GM21723 (cell line): ENCODE measurements around the gene COL6A3.

Experiments
- ATAC-seq: cut with Tn5 transposase; IDR thresholded peaks from one replicate; pipeline ENCODE4 v1.9.1; 2021; ENCODE audit warnings: mild to moderate bottlenecking, moderate library complexity; ENCODE audit not compliant: unreplicated experiment

COL6A3 gene

DNA sequence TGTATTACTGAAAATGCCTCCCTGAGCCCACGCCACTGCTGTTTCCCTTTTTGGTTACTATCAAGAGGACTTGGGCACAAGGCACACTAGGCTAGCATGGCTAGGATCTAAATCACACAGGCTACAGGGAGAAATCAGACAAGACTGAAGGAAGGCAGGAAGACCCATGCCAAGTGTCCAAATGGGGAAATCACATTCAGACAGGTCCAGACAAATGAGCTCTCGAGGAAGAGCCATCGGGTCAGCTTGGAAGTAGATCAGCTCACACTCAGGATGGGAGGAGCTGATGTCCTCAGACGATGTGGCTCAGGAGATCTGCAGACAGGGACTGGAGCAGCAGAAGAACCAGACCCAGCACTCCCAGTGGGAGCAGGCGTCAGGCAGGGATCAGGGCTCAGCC lies 113.2 kb downstream of the COL6A3 start:
- ATAC-seq: no peak

DNA sequence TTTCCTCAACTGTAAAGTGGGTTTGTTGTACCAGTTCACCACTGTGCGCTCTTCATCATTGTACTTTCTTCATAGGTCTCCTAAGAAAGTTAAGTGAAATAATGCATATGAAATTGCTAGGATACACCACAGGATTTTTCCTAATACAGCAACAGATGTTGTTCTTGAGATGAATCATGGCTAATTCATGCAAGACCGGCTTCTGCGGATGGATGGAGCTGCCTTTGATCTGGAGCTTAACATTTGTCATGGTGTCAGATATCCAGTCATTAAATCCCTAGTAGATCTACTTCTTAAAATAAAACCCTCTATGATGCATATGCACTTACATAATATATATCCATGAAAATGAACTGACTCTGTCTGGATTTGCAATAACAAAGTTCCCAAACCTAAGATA lies 114.1 kb downstream of the COL6A3 start:
- no peak for ATAC-seq

DNA sequence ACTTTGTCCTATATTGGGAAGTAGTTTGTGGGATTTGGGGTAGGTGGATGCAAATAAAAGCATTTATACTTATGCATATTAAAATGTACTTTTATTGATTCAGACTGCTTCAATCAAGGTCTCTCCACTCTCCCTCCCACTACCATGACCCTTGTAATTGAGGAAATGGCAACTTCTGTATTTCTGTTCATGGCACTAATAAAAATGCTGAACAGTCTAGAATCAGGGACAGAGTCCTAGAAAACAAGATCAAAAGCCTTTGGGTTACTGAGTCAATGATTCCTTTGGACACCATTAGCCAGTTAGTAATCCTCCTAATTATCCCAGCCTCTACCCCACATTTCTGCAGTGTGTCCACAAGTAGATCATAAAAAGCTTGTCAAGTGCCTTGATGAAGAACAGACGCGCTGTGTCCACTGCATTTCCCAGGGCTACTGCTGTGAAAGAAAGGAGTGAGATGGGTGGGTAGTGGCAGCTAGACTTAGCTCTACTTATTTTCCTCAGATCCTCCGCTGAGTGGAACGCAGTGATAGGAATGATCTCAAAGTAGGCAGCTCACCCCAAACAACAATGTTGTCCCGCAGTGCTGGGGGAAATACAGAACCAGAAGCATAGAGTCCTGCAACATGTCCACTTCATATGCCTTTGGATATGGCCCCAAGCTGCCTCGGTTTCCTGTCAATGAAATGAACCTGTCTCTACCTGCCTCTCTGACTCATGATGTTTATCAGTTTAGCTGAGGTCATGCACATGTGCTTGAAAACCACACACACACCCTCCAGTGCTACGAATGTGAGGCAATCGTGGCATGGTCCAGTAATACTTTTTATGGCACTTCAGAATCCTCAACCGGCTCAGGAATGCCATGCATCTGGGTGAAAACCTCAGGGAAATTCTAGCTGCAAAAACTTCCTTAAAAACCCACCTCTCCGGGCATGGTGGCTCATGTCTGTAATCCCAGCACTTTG lies 115.5 kb downstream of the COL6A3 start:
- ATAC-seq: no peak

DNA sequence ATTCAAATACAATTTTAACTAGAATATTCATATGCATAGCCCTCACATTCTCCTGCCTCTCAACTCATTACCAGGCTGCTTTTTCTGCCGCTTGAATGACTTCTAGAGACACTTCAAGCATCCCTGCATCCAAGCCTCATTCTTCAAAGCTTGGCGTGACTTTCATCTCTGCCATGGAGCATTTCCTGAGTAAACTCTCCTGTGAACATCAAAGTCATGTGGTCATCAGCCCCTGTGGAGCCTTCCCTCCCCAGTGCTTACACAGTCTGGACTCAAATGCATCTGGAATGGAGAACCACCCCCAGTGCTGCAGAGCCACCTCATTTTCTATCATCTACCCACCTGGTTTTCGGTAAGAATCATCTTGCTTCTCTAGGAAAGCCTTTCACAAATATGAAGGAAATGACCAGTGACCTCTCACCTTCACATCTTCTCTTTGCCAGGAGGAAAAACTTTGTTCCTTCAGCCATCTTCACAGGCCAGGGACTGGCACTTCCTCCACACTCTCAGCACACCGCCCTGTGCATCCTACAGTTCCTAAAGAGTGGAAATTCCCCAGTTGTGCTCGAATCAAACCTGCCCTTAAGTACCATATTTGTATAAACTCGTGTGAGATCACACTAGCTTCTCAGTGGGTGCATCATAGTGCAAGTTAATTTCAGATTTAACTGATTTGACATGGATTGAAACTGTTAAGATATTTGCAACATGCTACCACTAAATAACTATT lies 116.4 kb downstream of the COL6A3 start:
- ATAC-seq: no peak

DNA sequence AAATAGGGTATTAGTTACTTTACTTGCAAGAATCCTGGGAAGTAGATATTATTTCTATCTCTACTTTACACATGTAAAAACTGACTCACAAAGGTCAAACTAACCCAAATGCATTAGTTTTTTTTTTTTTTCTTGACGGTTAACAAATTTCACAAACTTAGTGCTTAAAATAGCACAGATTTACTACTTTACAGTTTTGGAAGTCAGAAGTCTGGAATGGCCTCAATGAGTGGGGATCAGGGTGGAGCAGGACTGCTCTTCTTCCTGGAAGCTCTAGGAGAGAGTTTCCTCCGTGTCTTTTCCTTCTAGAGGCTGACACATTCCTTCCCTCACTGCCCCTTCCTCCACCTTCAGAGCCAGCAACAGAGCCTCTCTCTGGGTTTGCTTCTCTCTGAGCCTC lies 117.2 kb downstream of the COL6A3 start:
- no peak for ATAC-seq

DNA sequence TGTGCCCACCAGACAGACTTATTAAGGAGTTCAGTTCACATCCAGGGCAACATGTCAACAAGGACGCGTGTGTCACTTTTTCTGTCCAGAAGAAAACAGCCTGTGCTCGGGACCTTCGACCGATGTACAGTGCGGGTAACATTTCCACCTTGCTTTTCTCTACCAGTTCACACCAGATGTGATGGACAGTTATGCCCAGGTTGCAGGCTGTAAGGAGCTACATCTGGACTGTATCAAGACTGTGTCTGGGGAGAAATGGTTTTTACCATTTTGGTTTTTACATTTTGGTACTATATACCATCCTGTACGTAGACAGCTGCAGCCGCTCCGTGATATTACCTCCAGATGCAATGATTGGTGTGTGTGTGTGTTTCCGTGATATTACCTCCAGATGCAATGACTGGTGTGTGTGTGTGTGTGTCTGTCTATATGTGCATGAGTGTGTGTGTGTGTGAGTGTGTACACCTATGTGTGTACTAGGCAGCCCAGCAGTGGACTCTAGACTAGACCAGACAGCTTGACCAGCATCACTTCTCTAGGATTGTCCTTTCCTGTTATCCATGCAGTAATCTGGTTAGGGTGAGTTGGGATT lies 118.0 kb downstream of the COL6A3 start:
- no peak for ATAC-seq

DNA sequence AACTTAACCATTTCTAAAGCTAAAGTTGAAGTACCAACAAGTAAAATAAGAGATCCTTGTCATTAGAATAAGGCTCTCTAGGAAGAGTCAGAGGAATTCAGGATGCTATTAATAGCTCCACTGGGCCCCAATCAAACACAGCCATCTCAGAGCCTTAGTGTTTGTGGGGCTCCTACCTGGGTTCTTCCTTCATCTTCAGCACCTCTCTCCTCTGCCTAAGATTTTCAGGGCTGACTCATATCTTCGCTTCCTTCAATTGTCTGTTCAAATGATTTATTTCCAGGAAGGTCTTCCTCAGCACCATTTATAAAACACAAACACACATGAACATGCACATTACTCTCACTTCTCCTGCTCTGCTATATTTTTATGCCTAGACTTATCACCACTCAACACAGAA lies 119.5 kb downstream of the COL6A3 start:
- ATAC-seq: no peak

DNA sequence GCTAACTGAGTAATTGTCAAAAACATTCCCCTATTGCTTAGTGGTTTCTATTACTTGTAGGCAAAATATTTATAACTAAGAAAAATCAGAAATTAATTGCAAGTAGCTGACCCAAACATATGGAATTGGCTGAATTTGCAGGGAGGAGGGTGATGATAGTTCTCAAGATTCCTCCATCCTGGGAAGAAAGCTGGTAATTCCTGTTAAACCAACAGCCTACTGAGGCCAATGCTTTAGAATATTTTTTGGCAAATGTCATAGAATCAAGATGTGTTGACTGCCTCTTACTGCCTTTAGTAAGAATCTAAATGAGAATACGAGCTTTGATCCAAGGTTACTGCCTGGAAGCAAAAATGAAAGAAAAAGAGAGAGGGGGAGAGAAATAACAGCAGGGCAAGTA lies 120.0 kb downstream of the COL6A3 start:
- ATAC-seq: no peak

DNA sequence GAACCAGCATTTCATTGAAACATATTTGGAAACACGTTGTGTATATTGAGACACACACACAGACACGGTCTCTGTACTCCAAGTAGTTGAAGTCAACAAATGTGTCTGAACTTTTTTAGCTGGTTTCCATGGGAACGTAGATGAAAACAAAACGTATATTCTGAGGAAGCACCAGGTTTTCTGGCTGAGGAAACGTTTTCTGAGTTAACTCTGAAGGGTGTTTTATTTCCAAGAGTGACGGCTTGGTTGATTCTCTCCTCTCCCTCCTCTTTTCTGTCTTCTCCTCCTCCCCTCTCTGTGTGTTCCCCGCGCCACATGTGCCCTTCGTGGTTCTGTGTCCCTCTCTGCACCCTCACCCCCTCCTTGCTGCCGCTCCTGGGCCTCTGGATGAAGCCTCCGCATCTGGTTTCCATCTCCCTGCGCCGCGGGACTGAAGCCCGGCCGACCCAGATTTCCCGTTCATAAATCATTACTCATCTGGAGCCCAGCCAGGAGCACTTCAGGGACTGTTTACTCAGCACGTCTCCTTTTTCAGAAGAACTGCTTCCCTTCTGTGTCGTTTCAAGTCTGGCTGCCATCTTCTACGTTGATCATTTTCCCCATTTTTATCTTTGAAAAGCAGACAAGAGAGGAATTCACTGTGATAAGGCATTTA lies 122.7 kb downstream of the COL6A3 start:
- no peak for ATAC-seq

DNA sequence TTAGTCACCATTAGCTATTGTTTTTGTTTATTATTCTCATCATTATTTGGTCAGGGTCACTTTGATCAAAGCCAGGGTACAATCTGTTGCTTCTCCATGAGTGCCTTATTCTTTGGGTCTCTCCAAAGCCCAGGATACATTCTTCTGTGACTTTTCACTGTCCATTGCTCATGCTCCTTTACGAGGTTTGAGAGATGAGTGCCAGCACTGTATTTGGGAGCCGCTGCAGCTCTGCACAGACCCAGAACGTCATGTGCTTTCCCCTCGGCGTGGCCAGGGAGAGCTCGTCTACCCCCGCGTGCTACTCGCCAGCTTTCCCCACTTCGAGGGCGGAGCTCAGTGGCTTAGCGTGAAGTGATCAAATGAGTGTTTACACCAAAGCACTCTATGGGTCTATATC lies 123.7 kb downstream of the COL6A3 start:
- no peak for ATAC-seq

DNA sequence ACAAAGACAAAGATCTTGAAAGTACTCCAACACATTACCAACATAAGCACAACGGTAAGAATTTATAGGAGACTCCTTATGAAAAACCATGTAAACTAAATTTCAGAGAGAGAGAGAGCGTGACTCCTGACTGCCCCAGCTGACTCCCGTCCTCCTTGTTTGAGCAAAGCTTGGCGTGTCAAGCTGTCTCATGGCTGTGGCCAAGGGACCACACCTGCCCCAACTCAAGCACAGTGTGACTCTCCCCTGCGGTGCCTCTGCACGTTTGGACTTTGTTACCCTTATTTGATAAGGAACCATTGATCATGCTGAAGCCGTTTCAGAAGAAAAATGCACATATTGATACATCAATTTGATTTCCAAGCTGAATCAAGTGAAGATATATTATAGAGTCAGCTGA lies 124.8 kb downstream of the COL6A3 start:
- ATAC-seq: no peak

DNA sequence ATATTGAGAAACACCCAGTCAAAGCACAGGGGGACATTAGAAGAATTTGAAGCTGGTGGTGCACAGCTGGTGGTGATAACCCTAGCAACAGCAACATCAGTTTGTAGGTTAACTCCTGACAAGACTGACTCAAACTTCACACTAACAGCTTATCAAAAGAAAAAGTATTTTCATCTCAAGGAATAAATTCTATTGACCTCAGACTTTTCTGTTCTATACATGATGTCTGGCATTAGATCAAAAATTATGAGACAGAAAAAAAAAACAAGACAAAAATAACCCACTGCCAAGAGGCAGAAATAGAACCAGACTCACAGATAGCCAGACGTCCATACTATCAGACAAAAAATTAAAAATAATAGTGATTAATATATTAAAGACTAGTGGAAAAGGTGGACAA lies 126.1 kb downstream of the COL6A3 start:
- no peak for ATAC-seq

DNA sequence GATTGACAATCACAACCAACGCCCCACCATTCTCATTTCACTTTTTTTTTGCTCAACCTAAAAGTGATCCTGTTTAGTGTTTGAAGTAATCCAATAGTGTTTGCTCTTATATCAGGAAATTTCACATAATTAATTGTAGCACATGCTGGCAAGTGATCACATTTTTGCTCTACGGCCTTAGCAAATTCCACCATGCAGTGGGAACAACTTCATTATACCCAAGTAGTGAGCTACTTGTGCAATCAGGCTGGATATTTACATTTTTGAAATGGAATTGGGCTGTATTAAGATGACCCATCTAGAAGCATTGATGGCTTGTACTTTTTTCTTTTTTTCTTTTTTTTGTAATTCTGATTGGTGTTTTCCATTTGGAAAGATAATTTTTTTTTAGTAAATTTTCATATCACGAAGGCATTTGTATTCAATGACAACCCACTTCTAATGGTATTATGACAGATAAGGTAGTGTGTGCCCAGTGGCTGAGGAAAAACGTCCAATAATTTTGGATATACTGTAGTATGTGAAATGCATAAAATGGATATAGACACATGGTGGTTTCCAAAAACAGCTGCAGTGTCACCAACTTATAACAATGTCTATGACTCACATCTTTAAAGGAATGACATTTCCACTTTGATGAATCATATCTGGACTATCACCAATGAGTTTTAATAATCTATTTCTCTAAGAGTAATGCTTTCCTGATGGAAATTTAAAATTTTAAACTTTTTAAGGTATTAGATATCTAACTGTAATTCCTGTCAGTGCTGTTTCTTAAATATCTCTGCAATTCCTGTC lies 130.6 kb downstream of the COL6A3 start:
- ATAC-seq: no peak

DNA sequence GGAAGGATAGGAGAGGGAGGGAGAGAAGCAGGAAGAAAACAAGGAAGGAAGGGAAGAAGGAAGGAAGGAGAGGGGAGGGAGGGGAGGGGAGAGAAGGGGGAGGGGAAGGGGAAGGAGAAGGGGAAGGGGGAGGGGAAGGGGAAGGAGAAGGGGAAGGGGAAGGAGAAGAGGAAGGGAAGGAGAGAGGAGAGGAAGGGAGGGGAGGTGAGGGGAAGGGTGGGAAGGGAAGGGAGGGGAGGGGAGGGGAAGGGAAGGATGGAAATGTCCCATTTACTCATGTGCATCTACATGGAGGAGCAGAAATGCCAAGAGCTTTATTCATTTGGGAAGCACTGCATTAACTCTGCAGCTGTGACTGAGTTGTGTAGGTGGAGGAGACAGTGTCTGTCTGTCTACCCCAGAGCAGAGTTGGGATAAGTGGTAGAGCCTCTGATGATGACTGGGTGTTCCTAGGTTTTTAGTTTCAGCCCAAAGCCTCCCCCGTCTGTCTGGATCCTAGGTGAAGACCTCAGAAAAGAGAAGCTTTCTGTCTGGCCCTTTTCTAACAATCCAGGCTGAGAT lies 131.3 kb downstream of the COL6A3 start:
- ATAC-seq: no peak

DNA sequence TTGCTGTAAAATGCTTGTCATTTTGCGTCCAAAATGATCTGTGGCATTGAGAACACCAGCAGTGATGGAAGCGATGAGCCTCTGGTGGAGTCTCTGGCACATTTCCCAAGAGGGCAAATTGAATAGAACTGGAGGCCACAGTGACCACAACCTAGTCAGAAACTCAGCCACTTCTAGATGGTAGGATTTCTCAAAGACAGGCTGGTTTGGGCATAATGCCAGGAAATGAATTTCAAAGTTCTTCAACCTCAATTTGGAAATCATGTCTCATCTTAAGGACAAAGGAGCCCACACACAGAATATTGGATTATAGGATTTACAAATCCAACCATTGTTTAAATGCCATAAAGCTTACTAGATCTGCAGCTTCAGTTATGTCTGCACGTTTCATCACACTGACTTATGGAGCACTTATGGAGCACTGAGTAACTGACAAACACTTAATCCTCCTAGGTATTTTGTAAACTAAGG lies 132.1 kb downstream of the COL6A3 start:
- ATAC-seq: no peak

DNA sequence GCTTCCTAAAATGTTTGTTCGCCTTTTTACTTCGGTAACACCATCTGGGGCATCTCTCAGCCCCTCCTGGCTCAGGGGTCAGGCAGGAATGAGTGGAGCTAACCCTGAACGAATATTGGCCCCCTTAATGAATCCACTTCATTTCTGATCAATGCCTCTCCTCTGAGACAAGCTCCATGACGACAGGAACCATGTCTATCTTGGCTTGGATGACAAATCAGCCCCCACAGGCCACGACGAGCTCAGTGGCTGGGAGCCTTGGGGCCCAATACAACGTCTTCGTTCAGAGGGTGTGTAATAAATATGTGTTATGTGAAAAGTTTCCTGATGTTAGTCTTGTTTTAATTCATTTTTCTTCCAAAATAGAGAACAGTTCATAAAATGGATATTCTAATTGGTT lies 133.0 kb downstream of the COL6A3 start:
- no peak for ATAC-seq

DNA sequence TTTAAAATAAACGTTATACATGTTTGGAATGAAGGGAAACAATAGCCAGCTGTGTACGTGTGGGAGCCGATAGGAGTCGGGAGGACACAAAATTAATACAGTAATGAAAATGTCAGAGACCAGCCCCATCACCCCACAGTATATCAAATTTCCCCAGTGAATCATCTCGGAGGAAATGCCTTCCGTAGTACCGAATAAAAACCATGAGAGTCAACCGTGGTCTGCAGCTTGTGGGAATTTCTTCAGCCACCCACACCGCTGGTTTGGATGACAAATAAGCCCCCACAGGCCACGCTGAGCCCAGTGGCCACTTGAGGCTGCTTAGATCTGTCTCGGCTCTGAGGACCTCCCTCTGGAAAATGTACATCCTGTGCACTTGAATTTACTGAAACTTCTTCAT lies 133.7 kb downstream of the COL6A3 start:
- ATAC-seq: no peak

DNA sequence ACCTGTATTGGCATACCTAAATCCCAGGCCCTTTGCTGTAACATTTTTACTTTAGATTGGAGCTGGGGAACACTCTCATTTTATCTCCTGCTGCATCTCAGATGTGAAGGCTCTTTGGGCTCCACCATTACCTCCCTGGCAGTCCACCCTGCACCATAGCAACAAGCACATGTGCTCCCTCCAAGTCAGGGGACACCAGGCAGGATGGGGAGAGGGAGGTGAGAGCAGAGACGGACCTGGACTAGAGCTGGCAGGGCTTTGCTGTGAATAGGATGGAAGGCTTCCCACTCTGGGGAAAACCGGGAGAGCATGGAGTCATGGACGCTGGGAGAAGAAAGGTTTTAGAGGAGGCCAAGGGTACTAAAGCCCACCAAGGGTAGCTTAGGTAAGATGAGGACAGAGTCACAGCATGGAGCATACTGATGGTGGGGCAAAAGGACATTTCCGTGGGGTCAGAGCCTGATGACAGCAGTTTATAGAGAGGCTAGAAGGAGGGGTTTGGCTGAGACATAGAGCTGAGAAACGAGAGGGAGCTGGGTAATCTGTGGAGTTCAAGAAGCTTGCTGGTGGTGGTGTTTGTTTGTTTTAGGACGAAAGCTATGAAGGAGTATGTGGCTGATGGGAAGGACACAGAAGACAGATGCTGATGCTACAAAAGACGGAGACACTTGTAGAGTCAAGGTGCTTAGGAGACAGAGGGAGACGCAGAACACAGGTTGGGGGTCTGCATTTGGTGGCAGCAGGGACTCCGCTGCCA lies 134.8 kb downstream of the COL6A3 start:
- ATAC-seq: no peak

DNA sequence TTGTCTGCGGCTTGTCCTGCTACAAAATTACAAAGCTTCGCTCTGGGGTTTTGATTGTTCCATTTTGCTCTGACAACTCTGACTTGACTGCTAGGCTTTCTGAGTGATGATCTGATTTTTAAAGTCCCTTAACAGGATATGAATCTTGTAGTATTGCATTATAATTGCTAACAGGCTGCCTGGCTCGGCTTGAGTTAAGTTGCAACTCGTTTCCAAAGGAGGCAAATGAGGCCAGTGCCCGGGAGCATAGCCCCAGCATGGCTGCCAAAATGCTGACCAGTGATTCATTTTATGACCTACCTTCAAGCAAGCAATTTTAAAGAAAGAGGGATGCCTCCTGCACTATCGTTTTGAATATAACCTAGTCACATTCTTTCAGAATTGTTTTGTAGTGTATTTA lies 135.4 kb downstream of the COL6A3 start:
- no peak for ATAC-seq
